IPS-18a (cell line): Measurements from ENCODE around the gene MYH14.

Source experiments
- H3K27ac ChIP-seq: one replicate; pipeline ENCODE4 v1.5.1; 2013; ENCODE audit warnings: low read length
- H3K27me3 ChIP-seq: one replicate; pipeline ENCODE4 v1.6.1; 2013; ENCODE audit warnings: mild to moderate bottlenecking, low read length; ENCODE audit not compliant: control insufficient read depth, insufficient read depth
- H3K36me3 ChIP-seq: one replicate; pipeline ENCODE4 v1.6.1; 2013; ENCODE audit warnings: low read depth, low read length; ENCODE audit not compliant: control insufficient read depth
- H3K4me1 ChIP-seq: one replicate; pipeline ENCODE4 v1.6.1; 2013; ENCODE audit warnings: low read depth, low read length; ENCODE audit not compliant: control insufficient read depth
- H3K4me3 ChIP-seq: one replicate; pipeline ENCODE4 v1.5.1; 2013; ENCODE audit warnings: low read length
- H3K9ac ChIP-seq: one replicate; pipeline ENCODE4 v1.6.1; 2013; ENCODE audit warnings: mild to moderate bottlenecking, low read length, moderate library complexity
- H3K9me3 ChIP-seq: one replicate; pipeline ENCODE4 v1.6.1; 2013; ENCODE audit warnings: low read depth, low read length; ENCODE audit not compliant: control insufficient read depth

Gene MYH14

DNA sequence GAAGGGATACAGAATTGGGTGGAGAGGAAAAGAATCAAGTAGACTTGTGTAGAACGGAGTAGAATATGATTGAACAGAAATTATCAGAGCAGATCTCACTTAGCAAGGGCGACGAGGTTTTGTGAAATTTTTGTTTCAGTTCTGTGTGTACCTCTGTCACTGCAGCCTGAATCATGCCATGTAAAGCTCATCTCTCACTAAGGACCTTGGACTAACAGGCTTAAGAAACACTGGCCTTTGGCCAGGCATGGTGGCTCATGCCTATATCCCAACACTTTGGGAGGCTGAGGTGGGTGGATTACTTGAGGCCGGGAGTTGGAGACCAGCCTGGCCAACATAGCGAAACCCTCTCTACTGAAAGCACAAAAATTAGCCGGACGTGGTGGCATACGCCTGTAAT, 62.6 kb downstream of the MYH14 start:
- no peak overlapping the region for H3K9ac ChIP-seq
- H3K27me3 ChIP-seq: no peaks in the 10 kb centered on the region
- no peaks in the 10 kb centered on the region for H3K9me3 ChIP-seq
- no peak overlapping the region for H3K4me3 ChIP-seq
- no peaks in the 10 kb centered on the region for H3K36me3 ChIP-seq
- no peaks in the 10 kb centered on the region for H3K4me1 ChIP-seq
- H3K27ac ChIP-seq: no peak overlapping the region

DNA sequence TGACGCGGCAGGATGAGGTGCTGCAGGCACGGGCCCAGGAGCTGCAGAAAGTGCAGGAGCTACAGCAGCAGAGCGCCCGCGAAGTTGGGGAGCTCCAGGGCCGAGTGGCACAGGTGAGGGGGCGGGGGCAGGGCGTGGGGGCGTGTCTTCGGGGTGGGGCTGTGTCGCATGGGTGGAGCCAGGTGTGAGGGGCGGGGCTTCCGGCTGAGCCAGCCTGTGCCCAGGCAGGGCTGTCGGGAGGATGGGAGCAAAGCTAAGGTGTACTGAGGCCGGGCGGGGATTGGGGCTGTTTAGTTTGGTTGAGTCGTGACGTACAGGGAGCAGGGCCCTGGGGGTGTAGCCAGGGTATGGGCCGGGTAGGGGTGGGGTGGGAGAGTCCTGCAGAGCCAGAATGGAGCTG, 63.5 kb downstream of the MYH14 start:
- no peaks in the 10 kb centered on the region for H3K27me3 ChIP-seq
- no peak overlapping the region for H3K4me3 ChIP-seq

DNA sequence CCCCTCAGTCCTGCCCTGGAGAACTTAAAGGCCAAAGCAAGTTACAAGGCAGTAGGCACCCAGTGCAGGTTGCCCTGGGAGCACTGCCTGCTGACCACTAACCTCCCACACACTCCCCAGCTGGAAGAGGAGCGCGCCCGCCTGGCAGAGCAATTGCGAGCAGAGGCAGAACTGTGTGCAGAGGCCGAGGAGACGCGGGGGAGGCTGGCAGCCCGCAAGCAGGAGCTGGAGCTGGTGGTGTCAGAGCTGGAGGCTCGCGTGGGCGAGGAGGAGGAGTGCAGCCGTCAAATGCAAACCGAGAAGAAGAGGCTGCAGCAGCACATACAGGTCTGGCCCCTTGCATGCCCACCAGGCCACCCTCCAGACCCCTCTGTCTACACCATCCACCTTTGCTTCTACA, 64.6 kb downstream of the MYH14 start:
- Histone ChIP-seq H3K9me3 (no peaks in the 10 kb centered on the region), H3K27me3 (no peaks in the 10 kb centered on the region), H3K4me3 (no peak overlapping the region), H3K4me1 (no peaks in the 10 kb centered on the region), H3K27ac (no peak overlapping the region), H3K36me3 (no peaks in the 10 kb centered on the region), H3K9ac (no peak overlapping the region)

More for the DNA sequence above, 63.5 kb downstream of the MYH14 start:
- H3K27ac ChIP-seq: no peak overlapping the region
- no peak overlapping the region for H3K9ac ChIP-seq
- no peaks in the 10 kb centered on the region for H3K9me3 ChIP-seq
- no peaks in the 10 kb centered on the region for H3K4me1 ChIP-seq
- H3K36me3 ChIP-seq: no peaks in the 10 kb centered on the region

DNA sequence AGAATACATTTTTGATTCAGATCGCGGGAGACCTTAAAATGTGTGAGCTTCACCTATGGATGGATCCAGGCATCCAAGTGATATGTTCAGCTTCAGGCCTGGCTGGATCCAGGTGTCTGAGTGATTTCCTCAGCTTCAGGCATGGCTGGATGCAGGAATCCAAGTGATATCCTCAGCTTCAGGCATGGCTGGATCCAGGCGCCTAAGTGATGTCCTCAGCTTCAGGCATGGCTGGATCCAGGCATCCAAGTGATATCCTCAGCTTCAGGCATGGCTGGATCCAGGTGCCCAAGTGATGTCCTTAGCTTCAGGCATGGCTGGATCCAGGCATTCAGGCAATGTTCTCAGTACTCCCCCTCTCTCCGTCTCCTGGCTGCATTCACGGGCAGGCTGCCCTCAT, 65.1 kb downstream of the MYH14 start:
- Histone ChIP-seq H3K4me1 (no peaks in the 10 kb centered on the region), H3K36me3 (no peaks in the 10 kb centered on the region), H3K27me3 (no peaks in the 10 kb centered on the region), H3K9ac (no peak overlapping the region), H3K9me3 (no peaks in the 10 kb centered on the region), H3K27ac (no peak overlapping the region), H3K4me3 (no peak overlapping the region)

DNA sequence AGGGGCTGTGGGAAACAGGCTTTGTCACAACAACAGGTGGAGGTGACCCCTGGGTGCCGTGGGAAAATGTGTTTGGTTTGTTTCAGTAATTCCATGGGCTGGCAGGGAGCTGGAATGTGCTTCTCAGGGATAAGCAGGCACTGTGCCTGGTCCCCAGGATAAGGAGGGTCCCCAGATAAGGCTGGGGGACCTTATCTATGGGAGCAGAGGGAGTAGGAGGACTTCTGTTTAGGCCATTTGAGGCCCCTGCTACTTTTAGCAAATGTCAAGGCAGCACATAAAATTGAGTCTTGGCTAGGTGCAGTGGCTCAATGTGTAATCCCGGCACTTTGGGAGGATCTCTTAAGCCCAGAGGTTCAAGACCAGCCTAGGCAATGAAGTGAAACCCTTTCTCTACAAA, 66.2 kb downstream of the MYH14 start:
- Histone ChIP-seq H3K4me3 (no peak overlapping the region), H3K9me3 (no peaks in the 10 kb centered on the region), H3K36me3 (no peaks in the 10 kb centered on the region), H3K4me1 (no peaks in the 10 kb centered on the region), H3K27me3 (no peaks in the 10 kb centered on the region), H3K27ac (no peak overlapping the region), H3K9ac (no peak overlapping the region)

DNA sequence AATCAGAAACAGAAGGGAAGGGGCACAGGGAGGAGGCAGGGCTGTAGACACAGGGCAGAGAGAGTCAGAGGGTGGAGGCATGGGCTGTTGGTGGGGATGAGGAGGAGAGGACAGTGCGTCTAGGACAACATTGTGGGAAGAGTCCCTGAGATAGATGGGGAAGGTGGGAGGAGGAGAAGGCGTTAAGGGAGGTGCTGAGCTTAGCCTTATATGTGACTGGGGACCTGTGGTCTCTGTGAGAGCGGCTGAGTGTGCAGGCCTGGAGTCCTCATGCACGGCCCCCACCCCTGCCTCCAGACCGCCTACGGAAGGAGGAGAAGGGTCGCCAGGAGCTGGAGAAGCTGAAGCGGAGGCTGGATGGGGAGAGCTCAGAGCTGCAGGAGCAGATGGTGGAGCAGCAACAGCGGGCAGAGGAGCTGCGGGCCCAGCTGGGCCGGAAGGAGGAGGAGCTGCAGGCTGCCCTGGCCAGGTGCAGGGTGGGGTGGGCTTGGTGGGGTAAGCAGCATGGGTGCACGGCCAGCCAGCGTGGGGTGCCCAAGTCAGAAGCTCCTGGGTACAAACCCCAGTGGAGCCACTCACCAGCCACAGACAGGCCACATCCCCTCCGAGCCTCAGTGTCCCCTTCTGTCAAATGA, 69.0 kb downstream of the MYH14 start:
- Histone ChIP-seq H3K9ac (no peak overlapping the region), H3K9me3 (no peaks in the 10 kb centered on the region), H3K27me3 (no peaks in the 10 kb centered on the region), H3K36me3 (peaks cover 3% of the 10 kb centered on the region), H3K4me3 (no peak overlapping the region), H3K4me1 (no peaks in the 10 kb centered on the region), H3K27ac (no peak overlapping the region)

DNA sequence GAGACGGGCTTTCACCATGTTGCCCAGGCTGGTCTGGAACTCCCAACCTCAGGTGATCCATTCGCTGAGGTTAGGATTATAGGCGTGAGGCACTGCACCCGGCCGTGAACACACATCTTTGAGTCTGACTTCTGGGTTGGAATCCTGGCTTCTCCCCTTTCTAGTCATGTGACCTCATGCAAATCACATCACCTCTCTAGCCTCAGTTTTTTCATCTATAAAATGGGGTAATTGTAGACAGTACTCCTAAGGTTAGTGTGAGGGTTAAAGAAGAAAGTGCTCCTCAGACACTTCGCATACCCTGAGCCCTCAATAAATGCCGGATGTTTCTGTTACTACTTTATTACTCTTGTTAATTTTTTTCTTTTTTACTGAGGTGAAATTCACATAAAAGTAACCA, 70.4 kb downstream of the MYH14 start:
- no peak overlapping the region for H3K27ac ChIP-seq
- H3K9me3 ChIP-seq: no peaks in the 10 kb centered on the region
- peaks cover 3% of the 10 kb centered on the region for H3K36me3 ChIP-seq
- H3K27me3 ChIP-seq: no peaks in the 10 kb centered on the region
- no peak overlapping the region for H3K4me3 ChIP-seq
- no peaks in the 10 kb centered on the region for H3K4me1 ChIP-seq
- no peak overlapping the region for H3K9ac ChIP-seq

DNA sequence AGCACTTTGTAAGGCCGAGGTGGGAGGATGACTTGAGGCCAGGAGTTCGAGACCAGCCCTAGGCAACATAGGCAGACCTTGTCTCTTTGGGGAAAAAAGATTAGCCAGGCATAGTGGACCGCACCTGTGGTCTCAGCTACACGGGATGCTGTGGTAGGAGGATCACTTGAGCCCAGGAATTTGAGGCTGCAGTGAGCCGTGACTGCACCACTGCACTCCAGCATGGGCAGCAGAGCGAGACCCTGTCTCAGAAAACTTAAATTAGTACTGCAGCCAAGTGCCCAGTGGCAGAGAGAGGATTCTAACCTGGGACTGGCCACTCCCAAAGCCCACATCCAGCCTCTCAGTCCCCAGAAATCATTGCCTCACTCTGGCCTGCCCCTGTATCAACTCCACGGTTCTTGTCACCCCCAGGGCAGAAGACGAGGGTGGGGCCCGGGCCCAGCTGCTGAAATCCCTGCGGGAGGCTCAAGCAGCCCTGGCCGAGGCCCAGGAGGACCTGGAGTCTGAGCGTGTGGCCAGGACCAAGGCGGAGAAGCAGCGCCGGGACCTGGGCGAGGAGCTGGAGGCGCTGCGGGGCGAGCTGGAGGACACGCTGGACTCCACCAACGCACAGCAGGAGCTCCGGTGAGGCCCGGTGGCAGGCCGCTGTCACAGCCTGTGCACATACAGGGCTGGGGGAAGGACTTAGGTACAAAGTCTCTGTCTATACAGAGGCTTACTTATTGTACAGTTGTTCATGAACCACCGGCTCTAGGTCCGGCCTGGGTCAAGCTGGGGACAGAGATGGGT, 72.4 kb downstream of the MYH14 start:
- H3K4me1 ChIP-seq: no peaks in the 10 kb centered on the region
- no peak overlapping the region for H3K4me3 ChIP-seq
- no peak overlapping the region for H3K9ac ChIP-seq
- peaks cover 13% of the 10 kb centered on the region for H3K36me3 ChIP-seq
- no peak overlapping the region for H3K27ac ChIP-seq
- H3K9me3 ChIP-seq: no peaks in the 10 kb centered on the region
- H3K27me3 ChIP-seq: no peaks in the 10 kb centered on the region

DNA sequence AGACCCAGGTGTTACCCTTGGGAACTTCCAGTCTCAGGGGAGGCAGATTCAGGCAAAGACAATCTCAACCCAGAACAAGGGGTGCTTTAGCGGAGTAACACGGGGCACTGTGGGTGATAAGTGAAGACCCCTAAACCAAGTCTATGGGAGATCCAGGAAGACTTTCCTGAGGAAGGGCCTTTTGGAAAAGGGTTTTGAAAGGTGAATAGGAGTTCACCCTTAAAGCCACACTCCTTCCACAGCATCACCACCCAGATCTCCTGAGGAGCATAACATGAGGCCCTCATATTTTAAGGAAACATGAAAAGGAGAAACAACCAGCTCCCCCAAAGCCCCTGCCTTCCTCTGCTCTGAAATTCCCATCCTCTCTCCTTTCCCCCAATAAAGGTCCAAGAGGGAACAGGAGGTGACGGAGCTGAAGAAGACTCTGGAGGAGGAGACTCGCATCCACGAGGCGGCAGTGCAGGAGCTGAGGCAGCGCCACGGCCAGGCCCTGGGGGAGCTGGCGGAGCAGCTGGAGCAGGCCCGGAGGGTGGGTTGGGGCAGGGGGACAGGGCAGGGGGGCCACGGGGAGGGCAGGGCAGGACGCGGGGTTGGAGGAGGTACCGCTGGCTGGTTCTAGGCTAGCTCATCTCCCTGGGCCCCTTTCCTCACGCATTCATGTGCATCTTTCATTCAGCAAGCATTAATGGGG, 73.1 kb downstream of the MYH14 start:
- no peak overlapping the region for H3K9ac ChIP-seq
- H3K27ac ChIP-seq: no peak overlapping the region
- no peaks in the 10 kb centered on the region for H3K4me1 ChIP-seq
- H3K27me3 ChIP-seq: no peaks in the 10 kb centered on the region
- peaks cover 13% of the 10 kb centered on the region for H3K36me3 ChIP-seq
- no peak overlapping the region for H3K4me3 ChIP-seq
- H3K9me3 ChIP-seq: no peaks in the 10 kb centered on the region

DNA sequence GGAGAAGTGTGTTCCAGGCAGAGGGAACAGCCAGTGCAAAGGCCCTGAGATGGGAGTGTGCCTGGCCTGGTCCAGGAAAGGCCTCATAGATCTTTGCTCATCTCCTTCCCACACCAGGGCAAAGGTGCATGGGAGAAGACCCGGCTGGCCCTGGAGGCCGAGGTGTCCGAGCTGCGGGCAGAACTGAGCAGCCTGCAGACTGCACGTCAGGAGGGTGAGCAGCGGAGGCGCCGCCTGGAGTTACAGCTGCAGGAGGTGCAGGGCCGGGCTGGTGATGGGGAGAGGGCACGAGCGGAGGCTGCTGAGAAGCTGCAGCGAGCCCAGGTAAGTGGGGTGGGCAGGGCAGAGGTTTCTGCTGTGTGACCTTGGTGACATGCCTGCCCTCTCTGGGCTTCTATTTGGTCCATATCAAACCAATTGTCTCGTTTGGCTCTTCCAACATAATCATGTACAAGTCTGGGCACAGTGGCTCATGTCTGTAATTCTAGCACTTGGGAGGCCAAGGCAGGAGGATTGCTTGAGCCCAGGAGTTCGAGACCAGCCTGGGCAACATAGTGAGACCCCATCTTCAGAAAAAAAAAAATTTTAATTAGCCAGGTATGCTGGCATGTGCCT, 74.7 kb downstream of the MYH14 start:
- H3K4me3 ChIP-seq: no peak overlapping the region
- no peak overlapping the region for H3K9ac ChIP-seq
- H3K27me3 ChIP-seq: no peaks in the 10 kb centered on the region
- H3K36me3 ChIP-seq: peaks cover 19% of the 10 kb centered on the region
- no peaks in the 10 kb centered on the region for H3K4me1 ChIP-seq
- H3K9me3 ChIP-seq: no peaks in the 10 kb centered on the region
- H3K27ac ChIP-seq: no peak overlapping the region

DNA sequence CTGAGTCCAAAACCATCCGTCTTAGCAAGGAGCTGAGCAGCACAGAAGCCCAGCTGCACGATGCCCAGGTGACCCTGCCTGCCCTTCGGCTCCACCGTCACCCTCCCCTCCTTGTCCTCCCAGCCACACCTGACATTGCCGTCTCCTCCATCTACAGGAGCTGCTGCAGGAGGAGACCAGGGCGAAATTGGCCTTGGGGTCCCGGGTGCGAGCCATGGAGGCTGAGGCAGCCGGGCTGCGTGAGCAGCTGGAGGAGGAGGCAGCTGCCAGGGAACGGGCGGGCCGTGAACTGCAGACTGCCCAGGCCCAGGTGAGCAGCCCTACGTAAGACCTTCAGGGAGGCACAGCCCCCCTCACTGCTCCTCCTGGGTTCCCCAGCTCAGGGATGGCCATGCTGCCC, 76.7 kb downstream of the MYH14 start:
- Histone ChIP-seq H3K27me3 (no peaks in the 10 kb centered on the region), H3K27ac (no peak overlapping the region), H3K9ac (no peak overlapping the region)

More for the DNA sequence above, 76.7 kb downstream of the MYH14 start:
- Histone ChIP-seq H3K36me3 (peaks cover 19% of the 10 kb centered on the region), H3K9me3 (no peaks in the 10 kb centered on the region), H3K4me3 (no peak overlapping the region), H3K4me1 (no peaks in the 10 kb centered on the region)
